GOT3 (cell line): ENCODE data around the gene STUM.
"Not testable (repeated sequence)": the region's sequence is repeated elsewhere in the genome, so short reads cannot be mapped to it uniquely, and the experiment has no call there.

ENCODE experiments used
- DNase-seq: peaks from one replicate; lab custom pipeline; 2025; ENCODE audit warnings: mixed read lengths; lab: John Stamatoyannopoulos, UW

STUM gene

GRCh38 chr1:226638608-226639007, 90.0 kb downstream of the STUM start:
- DNase-seq = no peak

GRCh38 chr1:226639206-226639605, 90.6 kb downstream of the STUM start:
- DNase-seq = not testable (repeated sequence)

- DNase-seq = no peak
Observed at GRCh38 chr1:226639631-226640061, 91.1 kb downstream of the STUM start.

- no peak for DNase-seq
Observed at GRCh38 chr1:226640321-226641136, 92.0 kb downstream of the STUM start.

- no peak for DNase-seq
Observed at GRCh38 chr1:226641671-226642231, 93.2 kb downstream of the STUM start.

- no peak for DNase-seq
Observed at GRCh38 chr1:226642421-226642820, 93.9 kb downstream of the STUM start.

GRCh38 chr1:226643177-226643576, 94.6 kb downstream of the STUM start:
- no peak for DNase-seq

GRCh38 chr1:226643611-226644540, 95.3 kb downstream of the STUM start:
- no peak for DNase-seq

- DNase-seq = no peak
Observed at GRCh38 chr1:226644541-226645176, 96.1 kb downstream of the STUM start.

GRCh38 chr1:226645279-226645976, 96.9 kb downstream of the STUM start:
- DNase-seq = no peak

- DNase-seq = no peak
Observed at GRCh38 chr1:226646026-226646869, 97.7 kb downstream of the STUM start.

- no peak for DNase-seq
Observed at GRCh38 chr1:226646870-226647449, 98.4 kb downstream of the STUM start.

- DNase-seq = no peak
Observed at GRCh38 chr1:226647719-226648118, 99.2 kb downstream of the STUM start.

- DNase-seq = no peak
Observed at GRCh38 chr1:226648421-226648820, 99.9 kb downstream of the STUM start.

GRCh38 chr1:226649244-226649643, 100.7 kb downstream of the STUM start:
- DNase-seq = no peak

- DNase-seq = no peak
Observed at GRCh38 chr1:226649780-226650179, 101.2 kb downstream of the STUM start.

- DNase-seq = no peak
Observed at GRCh38 chr1:226650236-226650841, 101.8 kb downstream of the STUM start.

- no peak for DNase-seq
Observed at GRCh38 chr1:226651041-226651731, 102.6 kb downstream of the STUM start.

- no peak for DNase-seq
Observed at GRCh38 chr1:226651732-226652105, 103.2 kb downstream of the STUM start.
